Measurements from ENCODE around the gene CFAP45.

Gene CFAP45

DNA sequence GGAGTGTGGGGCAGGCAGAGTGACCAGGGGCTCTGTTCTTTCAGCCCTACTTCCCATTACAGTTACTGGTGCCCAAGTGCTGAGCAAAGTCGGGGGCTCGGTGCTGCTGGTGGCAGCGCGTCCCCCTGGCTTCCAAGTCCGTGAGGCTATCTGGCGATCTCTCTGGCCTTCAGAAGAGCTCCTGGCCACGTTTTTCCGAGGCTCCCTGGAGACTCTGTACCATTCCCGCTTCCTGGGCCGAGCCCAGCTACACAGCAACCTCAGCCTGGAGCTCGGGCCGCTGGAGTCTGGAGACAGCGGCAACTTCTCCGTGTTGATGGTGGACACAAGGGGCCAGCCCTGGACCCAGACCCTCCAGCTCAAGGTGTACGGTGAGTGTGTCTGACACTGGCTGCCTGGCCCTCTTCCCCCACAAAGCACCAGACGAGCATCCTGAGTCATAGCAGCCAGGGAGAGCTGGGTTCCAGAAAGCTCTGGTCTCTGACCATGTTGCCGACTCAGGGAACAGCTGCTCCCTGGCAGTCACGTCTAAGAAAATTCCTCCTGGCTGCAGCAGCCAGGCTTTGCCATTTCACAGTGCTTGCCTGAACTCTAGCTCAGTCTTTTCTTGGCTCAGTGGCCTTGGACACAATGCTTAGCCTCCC, 70.0 kb downstream of the CFAP45 start:
- TF ChIP-seq Cebpa-rat (IDR thresholded peaks at IDR 0.05): no peak
- Histone ChIP-seq H3K27ac (no peak overlapping the region), H3K27me3 (no peaks in the 10 kb centered on the region), H3K4me2 (no peak overlapping the region), H4K20me1 (no peaks in the 10 kb centered on the region), H3K9ac (no peak overlapping the region), H3K4me1 (peaks cover 12% of the 10 kb centered on the region), H3K9me3 (no peaks in the 10 kb centered on the region), H3K36me3 (no peaks in the 10 kb centered on the region), H3K4me3 (no peak overlapping the region)

DNA sequence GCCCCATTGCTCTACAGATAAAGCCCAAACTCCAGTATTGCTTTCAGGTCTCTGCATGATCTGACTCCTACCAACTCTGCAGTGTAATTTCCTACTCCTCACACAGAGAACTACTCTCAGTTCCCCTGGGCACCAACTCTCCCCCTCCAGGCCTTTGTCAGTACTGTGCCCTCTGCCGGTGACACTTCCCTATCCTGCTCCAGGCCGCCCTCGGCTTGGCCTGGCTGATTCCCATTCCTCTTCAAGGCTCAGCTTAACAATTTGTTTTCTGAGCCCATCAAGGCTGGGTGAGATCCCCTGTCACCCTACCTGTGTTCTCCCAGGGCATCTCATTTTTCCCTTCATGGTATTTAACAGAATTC, 70.7 kb downstream of the CFAP45 start:
- no peak for TF ChIP-seq Cebpa-rat (IDR thresholded peaks at IDR 0.05)
- H3K36me3 ChIP-seq: no peaks in the 10 kb centered on the region
- H3K9ac ChIP-seq: no peak overlapping the region
- H4K20me1 ChIP-seq: no peaks in the 10 kb centered on the region
- H3K4me1 ChIP-seq: peaks cover 12% of the 10 kb centered on the region
- H3K4me3 ChIP-seq: no peak overlapping the region
- H3K27me3 ChIP-seq: no peaks in the 10 kb centered on the region
- H3K4me2 ChIP-seq: no peak overlapping the region
- H3K27ac ChIP-seq: no peak overlapping the region
- no peaks in the 10 kb centered on the region for H3K9me3 ChIP-seq

DNA sequence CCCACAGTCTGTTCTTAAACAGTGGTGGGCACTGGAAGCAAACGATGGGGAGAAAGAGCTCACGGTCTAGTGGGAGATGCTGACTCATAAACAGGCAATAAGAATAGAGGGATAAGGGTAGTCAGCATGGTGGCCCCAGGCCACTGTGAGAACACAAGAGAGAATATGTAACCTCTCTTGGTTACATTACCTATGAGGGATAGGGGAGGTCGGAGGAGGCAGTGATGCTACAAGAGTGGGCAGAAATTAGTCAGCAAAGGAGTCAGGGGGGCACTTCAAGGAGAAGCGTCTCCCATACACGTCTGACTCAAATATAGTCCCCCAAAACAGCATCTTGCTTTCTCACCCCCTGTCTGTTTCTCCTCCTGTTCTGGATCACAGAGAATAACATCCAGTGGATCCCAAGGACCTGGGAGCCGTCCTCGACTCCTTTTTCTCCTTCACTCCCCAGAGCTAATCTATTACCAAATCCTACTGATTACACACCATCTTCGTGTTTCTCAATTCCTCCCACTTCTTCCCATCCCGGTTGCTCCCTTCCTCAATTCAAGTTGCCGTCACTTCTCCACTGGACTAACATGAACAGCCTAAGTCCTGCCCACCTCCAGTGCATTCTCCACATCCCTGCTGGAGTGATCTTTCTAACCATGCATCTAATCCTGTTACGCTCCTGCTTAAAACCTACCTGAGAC, 71.2 kb downstream of the CFAP45 start:
- no peaks in the 10 kb centered on the region for H4K20me1 ChIP-seq
- peaks cover 12% of the 10 kb centered on the region for H3K4me1 ChIP-seq
- no peaks in the 10 kb centered on the region for H3K9me3 ChIP-seq
- H3K27me3 ChIP-seq: no peaks in the 10 kb centered on the region
- no peak overlapping the region for H3K4me2 ChIP-seq
- TF ChIP-seq Cebpa-rat (IDR thresholded peaks at IDR 0.05): no peak
- H3K27ac ChIP-seq: no peak overlapping the region
- no peak overlapping the region for H3K9ac ChIP-seq
- no peak overlapping the region for H3K4me3 ChIP-seq
- H3K36me3 ChIP-seq: no peaks in the 10 kb centered on the region

DNA sequence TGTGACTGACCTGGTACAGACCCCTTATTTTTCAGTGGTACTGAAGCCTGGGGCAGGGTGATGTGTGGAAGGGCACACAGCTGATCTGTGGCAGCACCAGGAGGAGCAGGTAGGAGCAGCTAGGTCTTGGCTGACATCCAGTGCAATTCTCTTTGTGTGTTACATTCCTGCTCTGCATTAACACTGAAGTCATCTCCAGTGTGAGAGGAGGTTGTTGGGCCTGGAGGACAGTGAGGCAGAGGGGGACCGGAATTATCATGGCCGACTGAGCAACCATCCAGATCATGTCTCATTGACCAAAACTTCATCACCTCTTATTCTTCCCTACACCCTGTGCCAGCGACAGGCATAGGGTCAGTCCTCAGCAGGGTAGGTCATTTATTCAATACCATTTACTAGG, 71.8 kb downstream of the CFAP45 start:
- H3K27me3 ChIP-seq: no peaks in the 10 kb centered on the region
- H4K20me1 ChIP-seq: no peaks in the 10 kb centered on the region
- H3K4me2 ChIP-seq: no peak overlapping the region
- no peak overlapping the region for H3K27ac ChIP-seq
- no peak overlapping the region for H3K9ac ChIP-seq
- H3K4me3 ChIP-seq: no peak overlapping the region
- H3K36me3 ChIP-seq: no peaks in the 10 kb centered on the region
- no peak for TF ChIP-seq Cebpa-rat (IDR thresholded peaks at IDR 0.05)
- H3K4me1 ChIP-seq: peaks cover 12% of the 10 kb centered on the region
- no peaks in the 10 kb centered on the region for H3K9me3 ChIP-seq

DNA sequence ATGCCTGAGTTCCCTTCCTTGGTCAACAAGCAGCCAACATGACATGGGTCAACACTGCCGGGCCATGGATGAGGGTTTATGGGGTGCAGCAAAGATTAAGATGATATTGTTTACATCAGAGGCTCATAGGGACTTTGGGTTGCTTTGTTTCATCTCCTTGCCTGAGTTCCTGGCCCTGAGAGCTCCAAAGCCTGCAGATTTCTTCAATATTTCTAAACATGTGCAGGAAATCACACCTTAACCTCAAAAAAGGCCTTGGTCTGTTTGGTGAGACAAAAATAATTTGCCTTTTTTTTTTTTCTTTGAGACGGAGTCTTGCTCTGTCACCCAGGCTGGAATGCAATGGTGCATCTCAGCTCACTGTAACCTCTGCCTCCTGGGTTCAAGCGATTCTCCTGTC, 72.4 kb downstream of the CFAP45 start:
- Histone ChIP-seq H3K4me1 (peaks cover 12% of the 10 kb centered on the region), H3K27ac (no peak overlapping the region), H3K36me3 (no peaks in the 10 kb centered on the region), H3K4me2 (no peak overlapping the region), H3K27me3 (no peaks in the 10 kb centered on the region), H3K9me3 (no peaks in the 10 kb centered on the region), H3K9ac (no peak overlapping the region), H3K4me3 (no peak overlapping the region), H4K20me1 (no peaks in the 10 kb centered on the region)
- no peak for TF ChIP-seq Cebpa-rat (IDR thresholded peaks at IDR 0.05)

DNA sequence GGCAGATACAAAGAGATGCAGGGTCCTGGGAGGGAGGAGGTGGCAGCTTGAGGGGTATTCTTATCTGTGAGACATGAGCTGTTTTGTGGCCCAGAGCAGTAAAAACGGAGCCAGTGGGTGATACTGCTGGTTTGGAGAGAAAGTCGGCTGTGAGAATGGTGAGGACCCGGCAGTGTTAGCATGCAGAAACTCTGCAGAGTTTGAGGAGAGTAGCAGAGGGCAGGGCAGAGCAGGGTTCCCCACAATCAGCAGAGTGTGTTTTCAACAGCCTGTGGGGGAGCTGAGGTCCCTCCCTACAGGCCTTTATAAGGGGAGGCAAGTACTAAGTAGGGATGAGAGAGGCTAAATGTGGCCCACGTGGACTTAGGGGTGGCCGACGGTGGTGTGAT, 72.9 kb downstream of the CFAP45 start:
- Histone ChIP-seq H3K9ac (no peak overlapping the region), H3K4me1 (peaks cover 12% of the 10 kb centered on the region), H3K4me3 (no peak overlapping the region), H4K20me1 (no peaks in the 10 kb centered on the region), H3K9me3 (no peaks in the 10 kb centered on the region), H3K27ac (no peak overlapping the region), H3K27me3 (no peaks in the 10 kb centered on the region), H3K4me2 (no peak overlapping the region), H3K36me3 (no peaks in the 10 kb centered on the region)
- no peak for TF ChIP-seq Cebpa-rat (IDR thresholded peaks at IDR 0.05)

DNA sequence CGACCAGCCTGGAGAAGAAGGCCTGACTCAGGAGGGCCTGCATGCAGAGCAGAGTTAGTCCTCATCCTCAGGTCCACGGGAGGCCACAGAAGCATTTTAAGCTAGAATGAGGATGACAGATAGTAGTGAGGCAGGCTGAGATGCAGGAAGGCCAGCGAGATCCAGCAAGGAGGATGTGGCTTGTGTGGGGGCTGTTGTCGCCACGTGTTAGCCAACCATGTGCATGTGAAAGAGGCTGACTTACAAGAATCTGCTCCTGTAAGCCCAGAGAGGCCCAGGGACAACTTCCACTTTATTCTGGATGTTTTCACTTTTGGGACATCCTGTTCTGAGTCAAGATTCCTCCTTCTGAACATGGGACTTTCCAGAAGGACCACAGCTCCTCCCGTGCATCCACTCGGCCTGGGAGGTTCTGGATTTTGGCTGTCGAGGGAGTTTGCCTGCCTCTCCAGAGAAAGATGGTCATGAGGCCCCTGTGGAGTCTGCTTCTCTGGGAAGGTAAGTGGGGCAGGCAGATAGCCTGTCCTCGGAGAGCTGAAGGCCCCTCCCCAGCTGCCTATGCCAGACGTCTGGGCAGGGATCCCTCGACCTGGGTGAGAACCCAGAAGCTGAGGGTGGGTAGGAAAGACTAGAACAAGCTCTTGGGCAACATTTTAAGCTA, 73.4 kb downstream of the CFAP45 start, which contains the start of gene SLAMF8:
Gene SLAMF8, plus strand, starts transcription at position 433 of the 661 bp plus-strand sequence. Its CDS starts 26 bp downstream, at position 459.
- Histone ChIP-seq H3K27ac (no peak within 1 kb of the TSS), H3K4me3 (no peak within 1 kb of the TSS), H3K27me3 (no peaks in the 10 kb centered on the region), H3K9me3 (no peaks in the 10 kb centered on the region), H4K20me1 (no peaks in the 10 kb centered on the region), H3K4me2 (no peak within 1 kb of the TSS), H3K4me1 (peaks cover 12% of the 10 kb centered on the region), H3K9ac (no peak within 1 kb of the TSS), H3K36me3 (no peaks in the 10 kb centered on the region)
- TF ChIP-seq Cebpa-rat (IDR thresholded peaks at IDR 0.05): no peak

DNA sequence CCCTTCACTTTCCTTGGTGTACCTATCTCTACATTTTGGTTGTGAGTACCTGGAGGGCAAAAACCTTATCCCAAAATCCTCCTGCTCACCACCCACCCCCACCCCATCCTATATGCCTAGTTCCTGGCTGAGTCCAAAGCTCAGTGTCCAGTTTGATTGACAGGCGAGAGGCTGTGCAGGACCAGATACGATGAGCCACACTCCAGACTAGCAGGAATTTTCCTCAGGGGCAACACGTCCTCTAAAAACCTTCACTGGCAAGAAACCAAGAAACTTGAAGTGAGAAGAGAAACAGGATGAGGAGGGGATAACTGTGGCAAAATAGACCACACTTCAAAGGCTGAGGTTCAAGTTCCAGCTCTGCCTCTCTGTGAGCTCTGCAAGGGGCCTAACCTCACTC, 74.4 kb downstream of the CFAP45 start:
- Histone ChIP-seq H3K9ac (no peak overlapping the region), H3K4me1 (peaks cover 12% of the 10 kb centered on the region), H3K36me3 (no peaks in the 10 kb centered on the region), H3K4me2 (no peak overlapping the region), H4K20me1 (no peaks in the 10 kb centered on the region), H3K27ac (no peak overlapping the region), H3K9me3 (no peaks in the 10 kb centered on the region), H3K27me3 (no peaks in the 10 kb centered on the region), H3K4me3 (no peak overlapping the region)
- no peak for TF ChIP-seq Cebpa-rat (IDR thresholded peaks at IDR 0.05)

DNA sequence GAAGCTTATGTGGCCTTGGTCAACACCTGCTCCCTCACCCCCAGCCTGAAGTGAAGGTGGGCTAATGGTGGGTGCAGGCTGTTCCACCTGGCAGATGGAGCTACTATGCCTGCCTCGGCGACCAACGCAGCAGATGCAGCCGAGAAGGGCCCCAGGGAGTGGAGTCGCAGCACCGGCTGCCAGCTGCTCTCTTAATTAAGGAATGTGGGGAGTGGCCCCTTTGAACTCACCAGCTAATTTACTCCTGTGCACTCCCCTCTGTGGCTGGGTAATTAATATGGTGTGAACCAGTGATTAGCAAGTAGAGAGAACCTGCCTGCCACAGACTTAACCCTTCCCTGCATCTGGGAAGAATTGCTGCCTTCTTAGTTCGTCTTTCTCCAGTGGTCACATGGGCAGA, 76.6 kb downstream of the CFAP45 start:
- H4K20me1 ChIP-seq: no peaks in the 10 kb centered on the region
- no peak overlapping the region for H3K4me3 ChIP-seq
- no peaks in the 10 kb centered on the region for H3K9me3 ChIP-seq
- peaks cover 12% of the 10 kb centered on the region for H3K4me1 ChIP-seq
- no peak overlapping the region for H3K4me2 ChIP-seq
- no peak overlapping the region for H3K27ac ChIP-seq
- no peak overlapping the region for H3K9ac ChIP-seq
- no peaks in the 10 kb centered on the region for H3K27me3 ChIP-seq
- H3K36me3 ChIP-seq: no peaks in the 10 kb centered on the region
- TF ChIP-seq Cebpa-rat (IDR thresholded peaks at IDR 0.05): no peak

All from BLaER1 (cell line).